K562 (cell line): ENCODE measurements around the gene LRRC47. TPM values are rescaled to one million over a fixed set of nuclear protein-coding genes. Genes with fewer than 3 reads are reported as not detected.
A peak's percentile ranks its signal among the peaks of the same experiment; 100 is the strongest.

ENCODE experiments used
- KLF6 ChIP-seq: fragments of 250-450 bp; sonication (Bioruptor Pico); IDR thresholded peaks from 2 replicates; pipeline ENCODE4 v1.4.0; 2020; ENCODE audit warnings: mild to moderate bottlenecking, moderate library complexity, borderline replicate concordance
- RHOXF2B ChIP-seq: fragments of 250-450 bp; sonication (Bioruptor Pico); conservative IDR thresholded peaks from 2 replicates; pipeline ENCODE4 v1.5.1; 2021
- SMAD4 ChIP-seq: fragments of 250-450 bp; sonication (Bioruptor Pico); conservative IDR thresholded peaks from 2 replicates; pipeline ENCODE4 v1.8.0; 2021; ENCODE audit warnings: inconsistent platforms, mild to moderate bottlenecking, moderate library complexity
- ZNF232 ChIP-seq: sonication (generic); formaldehyde crosslinking; IDR thresholded peaks from 2 replicates; pipeline ENCODE4 v1.8.0; 2022; ENCODE audit warnings: mild to moderate bottlenecking, missing genetic modification reagents
- polyA plus RNA-seq, 8 experiments: library from polyadenylated mRNA; depleted of rRNA in 4 of 8; stranded (reverse) in 5 of 8; unstranded in 3 of 8; fragments of >200 nt; fragmentation: Nextera tagmentation in 2 of 8; fragmentation: Illumina TruSeq in 1 of 8; extraction: Ambion mirVana in 2 of 8; extraction: Trizol in 1 of 8; gene quantifications; 2 replicates each; pipeline versions ENCODE4 v1.2.1 to v1.2.3, GENCODE V29; 2011 to 2014; ENCODE audit warnings: inconsistent platforms in 1 of 8, missing spikeins in 1 of 8
- total RNA-seq, 7 experiments: library from RNA; depleted of rRNA in 6 of 7; stranded (reverse); fragments of >200 nt in 6 of 7; fragmentation: Illumina TruSeq in 2 of 7; extraction: Trizol in 2 of 7; gene quantifications; 2 replicates each; pipeline versions ENCODE4 v1.2.1 to v1.2.3, GENCODE V29; 2011 to 2021; ENCODE audit warnings: low replicate concordance in 1 of 7
- TF ChIP-seq, protein P1 (sequence below): fragments of 450-650 bp; formaldehyde crosslinking; IDR thresholded peaks from 2 replicates; pipeline ENCODE4 v1.4.0; 2020; ENCODE audit warnings: mild to moderate bottlenecking, moderate library complexity
- TF ChIP-seq, protein P2 (sequence below): sonication (generic); formaldehyde crosslinking; IDR thresholded peaks from 2 replicates; pipeline ENCODE4 v1.8.0; 2022; ENCODE audit warnings: mild to moderate bottlenecking, missing genetic modification reagents, borderline replicate concordance
- TF ChIP-seq, protein P3 (sequence below), 2 experiments: IDR thresholded peaks in 1 of 2; conservative IDR thresholded peaks in 1 of 2; 2 replicates each; pipeline ENCODE4 v1.6.1; 2016; ENCODE audit warnings: low read depth in 2 of 2, mild to moderate bottlenecking in 1 of 2, missing compliant biosample characterization in 1 of 2, missing genetic modification characterization in 1 of 2, moderate library complexity in 1 of 2

LRRC47 gene
- total and polyA plus RNA-seq, 9 of the 15 experiments (the other 6 are each of a cell fraction or from before 2014, with no cell fraction given), result 4.6 to 68.0 (median 35.9) TPM

DNA sequence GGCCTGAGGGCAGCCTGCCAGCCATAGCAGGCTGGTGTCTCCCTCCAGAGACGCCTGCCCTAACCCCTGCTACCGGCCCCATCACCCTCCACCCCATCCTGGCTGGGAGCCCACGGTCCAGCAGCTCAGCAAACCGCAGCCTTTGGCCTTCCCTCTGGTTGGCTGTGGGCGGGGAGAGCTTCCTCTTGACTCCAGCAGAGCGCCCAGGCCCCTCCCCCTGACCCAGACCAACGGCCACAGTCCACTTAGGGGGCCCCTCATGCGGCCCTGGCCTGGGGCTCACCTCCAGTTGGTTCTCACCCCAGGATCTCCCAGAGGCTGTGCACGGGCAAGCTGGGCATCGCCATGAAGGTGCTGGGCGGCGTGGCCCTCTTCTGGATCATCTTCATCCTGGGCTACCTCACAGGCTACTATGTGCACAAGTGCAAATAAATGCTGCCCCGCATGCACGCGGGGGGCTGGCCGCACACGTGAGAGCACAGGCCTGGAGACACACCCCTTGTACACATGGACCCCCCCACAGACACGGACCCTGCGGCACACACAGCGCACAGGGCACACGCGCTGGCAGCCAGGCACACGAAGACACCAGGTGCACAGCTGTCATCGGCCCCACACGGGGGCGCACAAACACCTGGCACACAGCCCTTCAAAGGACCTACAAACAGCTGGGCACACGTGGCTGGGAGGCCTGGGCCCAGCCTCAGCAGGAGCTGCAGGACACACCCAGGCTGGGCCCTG, 20.6 kb downstream of the LRRC47 start (continued):
- TF ChIP-seq, protein P1, sequence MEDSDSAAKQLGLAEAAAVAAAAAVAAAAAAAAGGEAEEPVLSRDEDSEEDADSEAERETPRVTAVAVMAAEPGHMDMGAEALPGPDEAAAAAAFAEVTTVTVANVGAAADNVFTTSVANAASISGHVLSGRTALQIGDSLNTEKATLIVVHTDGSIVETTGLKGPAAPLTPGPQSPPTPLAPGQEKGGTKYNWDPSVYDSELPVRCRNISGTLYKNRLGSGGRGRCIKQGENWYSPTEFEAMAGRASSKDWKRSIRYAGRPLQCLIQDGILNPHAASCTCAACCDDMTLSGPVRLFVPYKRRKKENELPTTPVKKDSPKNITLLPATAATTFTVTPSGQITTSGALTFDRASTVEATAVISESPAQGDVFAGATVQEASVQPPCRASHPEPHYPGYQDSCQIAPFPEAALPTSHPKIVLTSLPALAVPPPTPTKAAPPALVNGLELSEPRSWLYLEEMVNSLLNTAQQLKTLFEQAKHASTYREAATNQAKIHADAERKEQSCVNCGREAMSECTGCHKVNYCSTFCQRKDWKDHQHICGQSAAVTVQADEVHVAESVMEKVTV (CRISPR knock-in tag), result no peak
- TF ChIP-seq ZNF232 (no peak), SMAD4 (peak; percentile 88), RHOXF2B (CRISPR knock-in tag) (no peak), KLF6 (CRISPR knock-in tag) (no peak)
- TF ChIP-seq, protein P2, sequence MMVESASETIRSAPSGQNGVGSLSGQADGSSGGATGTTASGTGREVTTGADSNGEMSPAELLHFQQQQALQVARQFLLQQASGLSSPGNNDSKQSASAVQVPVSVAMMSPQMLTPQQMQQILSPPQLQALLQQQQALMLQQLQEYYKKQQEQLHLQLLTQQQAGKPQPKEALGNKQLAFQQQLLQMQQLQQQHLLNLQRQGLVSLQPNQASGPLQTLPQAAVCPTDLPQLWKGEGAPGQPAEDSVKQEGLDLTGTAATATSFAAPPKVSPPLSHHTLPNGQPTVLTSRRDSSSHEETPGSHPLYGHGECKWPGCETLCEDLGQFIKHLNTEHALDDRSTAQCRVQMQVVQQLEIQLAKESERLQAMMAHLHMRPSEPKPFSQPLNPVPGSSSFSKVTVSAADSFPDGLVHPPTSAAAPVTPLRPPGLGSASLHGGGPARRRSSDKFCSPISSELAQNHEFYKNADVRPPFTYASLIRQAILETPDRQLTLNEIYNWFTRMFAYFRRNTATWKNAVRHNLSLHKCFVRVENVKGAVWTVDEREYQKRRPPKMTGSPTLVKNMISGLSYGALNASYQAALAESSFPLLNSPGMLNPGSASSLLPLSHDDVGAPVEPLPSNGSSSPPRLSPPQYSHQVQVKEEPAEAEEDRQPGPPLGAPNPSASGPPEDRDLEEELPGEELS, result peak; percentile 93; the same call in 1 of the 2 replicates
- TF ChIP-seq, protein P3, sequence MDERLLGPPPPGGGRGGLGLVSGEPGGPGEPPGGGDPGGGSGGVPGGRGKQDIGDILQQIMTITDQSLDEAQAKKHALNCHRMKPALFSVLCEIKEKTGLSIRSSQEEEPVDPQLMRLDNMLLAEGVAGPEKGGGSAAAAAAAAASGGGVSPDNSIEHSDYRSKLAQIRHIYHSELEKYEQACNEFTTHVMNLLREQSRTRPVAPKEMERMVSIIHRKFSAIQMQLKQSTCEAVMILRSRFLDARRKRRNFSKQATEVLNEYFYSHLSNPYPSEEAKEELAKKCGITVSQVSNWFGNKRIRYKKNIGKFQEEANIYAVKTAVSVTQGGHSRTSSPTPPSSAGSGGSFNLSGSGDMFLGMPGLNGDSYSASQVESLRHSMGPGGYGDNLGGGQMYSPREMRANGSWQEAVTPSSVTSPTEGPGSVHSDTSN (CRISPR knock-in tag; IDR thresholded peaks at IDR 0.05; ENCODE audit: low read depth), result no peak
- TF ChIP-seq, protein P3 (tag; conservative IDR thresholded peaks at IDR 0.05; ENCODE audit: low read depth), result no peak
